GM23338 (cell line): ENCODE results near the gene SLC25A11. TPM values are rescaled to one million over a fixed set of nuclear protein-coding genes. Genes with fewer than 3 reads are reported as not detected.
A peak's percentile ranks its signal among the peaks of the same experiment; 100 is the strongest.
"Not testable (repeated sequence)": the region's sequence is repeated elsewhere in the genome, so short reads cannot be mapped to it uniquely, and the experiment has no call there.

ENCODE experiments used
- ATAC-seq: fragments of 200-7000 bp; cut with Tn5 transposase; 3 replicates; pipeline ENCODE4 v1.9.1; 2020
- DNase-seq: peaks from one replicate; pipeline ENCODE4 v3.0.0-alpha.2; 2015; ENCODE audit warnings: low spot score
- H2AFZ ChIP-seq: fragments of 200-600 bp; sonication (generic); 2 replicates; pipeline ENCODE4 v1.8.0; 2016; ENCODE audit warnings: antibody characterized with exemption, mild to moderate bottlenecking, moderate library complexity
- H3F3A ChIP-seq: fragments of 200-600 bp; sonication (generic); replicated peaks from 2 replicates; pipeline ENCODE4 v1.8.0; 2017; ENCODE audit warnings: antibody characterized with exemption, mixed run types, low read depth
- H3K27ac ChIP-seq: fragments of 200-600 bp; sonication (generic); 2 replicates; pipeline ENCODE4 v1.6.1; 2016; ENCODE audit warnings: low read depth
- H3K27me3 ChIP-seq: fragments of 200-600 bp; sonication (generic); 2 replicates; pipeline ENCODE4 v1.8.0; 2016; ENCODE audit warnings: mild to moderate bottlenecking, mixed run types, moderate library complexity; ENCODE audit not compliant: insufficient read depth
- H3K36me3 ChIP-seq: fragments of 200-600 bp; sonication (generic); 2 replicates; pipeline ENCODE4 v1.8.0; 2016; ENCODE audit warnings: mild to moderate bottlenecking; ENCODE audit not compliant: insufficient read depth
- H3K4me1 ChIP-seq: fragments of 200-600 bp; sonication (generic); 2 replicates; pipeline ENCODE4 v1.8.0; 2016; ENCODE audit warnings: mild to moderate bottlenecking, moderate library complexity; ENCODE audit not compliant: insufficient read depth
- H3K4me2 ChIP-seq: fragments of 200-600 bp; sonication (generic); 2 replicates; pipeline ENCODE4 v1.7.1; 2017; ENCODE audit warnings: mixed run types
- H3K4me3 ChIP-seq: fragments of 200-600 bp; sonication (generic); 2 replicates; pipeline ENCODE4 v1.6.1; 2016; ENCODE audit warnings: mixed run types
- H3K79me2 ChIP-seq: fragments of 200-600 bp; sonication (generic); replicated peaks from 2 replicates; pipeline ENCODE4 v1.8.0; 2017; ENCODE audit warnings: mild to moderate bottlenecking; ENCODE audit not compliant: insufficient read depth
- H3K9me2 ChIP-seq: fragments of 200-600 bp; sonication (generic); 2 replicates; pipeline ENCODE4 v1.8.0; 2017; ENCODE audit not compliant: insufficient read depth
- H4K20me1 ChIP-seq: fragments of 200-600 bp; sonication (generic); replicated peaks from 2 replicates; pipeline ENCODE4 v1.8.0; 2017; ENCODE audit warnings: mild to moderate bottlenecking; ENCODE audit not compliant: insufficient read depth
- H3K27ac Mint-ChIP-seq: 2 replicates; pipeline ENCODE4 v1.8.0; 2020; ENCODE audit warnings: inconsistent platforms, mild to moderate bottlenecking, moderate library complexity, mixed read lengths
- H3K27me3 Mint-ChIP-seq: 3 replicates; pipeline ENCODE4 v1.8.0; 2022; ENCODE audit warnings: low read depth, mild to moderate bottlenecking, moderate library complexity, mixed read lengths, inconsistent platforms; ENCODE audit not compliant: insufficient read depth, poor library complexity
- H3K36me3 Mint-ChIP-seq: 3 replicates; pipeline ENCODE4 v1.8.0; 2021; ENCODE audit warnings: low read depth, mild to moderate bottlenecking, inconsistent platforms, moderate library complexity, mixed read lengths
- H3K4me1 Mint-ChIP-seq: 3 replicates; pipeline ENCODE4 v1.8.0; 2020; ENCODE audit warnings: mild to moderate bottlenecking, inconsistent platforms, mixed read lengths
- H3K4me3 Mint-ChIP-seq: 3 replicates; pipeline ENCODE4 v1.8.0; 2021; ENCODE audit warnings: moderate library complexity, mild to moderate bottlenecking, inconsistent platforms, mixed read lengths
- H3K9me3 Mint-ChIP-seq: 3 replicates; pipeline ENCODE4 v1.8.0; 2020; ENCODE audit warnings: moderate library complexity, mild to moderate bottlenecking, inconsistent platforms, mixed read lengths
- CTCF ChIP-seq, 2 experiments: fragments of 200-600 bp in 1 of 2; sonication (generic) in 1 of 2; conservative IDR thresholded peaks; 2 replicates each; pipeline versions ENCODE4 v1.5.1 to v1.6.1; 2016 to 2017; ENCODE audit warnings: antibody characterized with exemption in 2 of 2, low read depth in 2 of 2, mild to moderate bottlenecking in 2 of 2, moderate library complexity in 1 of 2
- EZH2phosphoT487 ChIP-seq: fragments of 200-600 bp; sonication (generic); IDR thresholded peaks from one replicate; pipeline ENCODE4 v1.8.1; 2018; ENCODE audit warnings: antibody characterized with exemption; ENCODE audit not compliant: unreplicated experiment
- JUNB ChIP-seq: IDR thresholded peaks from one replicate; pipeline ENCODE4 v1.6.1; 2016; ENCODE audit warnings: antibody characterized with exemption; ENCODE audit not compliant: unreplicated experiment
- NANOG ChIP-seq: IDR thresholded peaks from 2 replicates; pipeline ENCODE4 v1.6.1; 2016; ENCODE audit warnings: antibody characterized with exemption, borderline replicate concordance
- REST ChIP-seq: IDR thresholded peaks from one replicate; pipeline ENCODE4 v1.6.1; 2018; ENCODE audit warnings: antibody characterized with exemption; ENCODE audit not compliant: unreplicated experiment
- STAT1 ChIP-seq: IDR thresholded peaks from one replicate; pipeline ENCODE4 v1.6.1; 2016; ENCODE audit warnings: antibody characterized with exemption; ENCODE audit not compliant: unreplicated experiment
- ZNF462 ChIP-seq: fragments of 250-450 bp; sonication (Bioruptor Pico); IDR thresholded peaks from 2 replicates; pipeline ENCODE4 v1.5.0; 2020; ENCODE audit warnings: mild to moderate bottlenecking, moderate library complexity
- polyA plus RNA-seq: library from polyadenylated mRNA; unstranded; fragments of >200 nt; fragmentation: Nextera tagmentation; extraction: Ambion mirVana; gene quantifications from 2 replicates; pipeline ENCODE4 v1.2.1, GENCODE V29; 2016
- total RNA-seq: library from RNA; depleted of rRNA; stranded (reverse); fragments of >200 nt; shearing (Covaris generic); gene quantifications from 2 replicates; pipeline ENCODE4 v1.2.3, GENCODE V29; 2014

Gene SLC25A11
- total and polyA plus RNA-seq, 2 experiments from 2014 or later = 37.8 to 73.6 TPM

GRCh38 chr17:4931963-4932362 is 7.9 kb downstream of the SLC25A11 start, which contains the start of gene GP1BA (continued):
- TF ChIP-seq JUNB (no peak), NANOG (no peak)

GRCh38 chr17:4928881-4929280 is 11.0 kb downstream of the SLC25A11 start:
- Histone ChIP-seq H4K20me1 (no peaks in the 10 kb centered on the region), H3K9me2 (no peaks in the 10 kb centered on the region), H3K4me1 (no peaks in the 10 kb centered on the region), H3K4me2 (no peak overlapping the region), H2AFZ (no peak overlapping the region), H3K27ac (no peak overlapping the region), H3K79me2 (no peaks in the 10 kb centered on the region), H3K4me3 (no peak overlapping the region), H3K36me3 (no peaks in the 10 kb centered on the region), H3F3A (peaks cover 3% of the 10 kb centered on the region; the same call in 1 of the 2 replicates), H3K27me3 (no peaks in the 10 kb centered on the region)
- H3K4me1 Mint-ChIP-seq = peaks cover 6% of the 10 kb centered on the region
- ATAC-seq (no peak), DNase-seq (no peak)
- no peak overlapping the region for H3K4me3 Mint-ChIP-seq
- H3K27ac Mint-ChIP-seq = no peak overlapping the region
- no peaks in the 10 kb centered on the region for H3K9me3 Mint-ChIP-seq
- H3K36me3 Mint-ChIP-seq = peaks cover 24% of the 10 kb centered on the region
- TF ChIP-seq REST (no peak), STAT1 (no peak), EZH2phosphoT487 (no peak), CTCF (conservative IDR thresholded peaks at IDR 0.05; ENCODE audit: low read depth in 2 of 2) (no peak), ZNF462 (CRISPR knock-in tag) (no peak)
- peaks cover 6% of the 10 kb centered on the region for H3K27me3 Mint-ChIP-seq

DNA sequence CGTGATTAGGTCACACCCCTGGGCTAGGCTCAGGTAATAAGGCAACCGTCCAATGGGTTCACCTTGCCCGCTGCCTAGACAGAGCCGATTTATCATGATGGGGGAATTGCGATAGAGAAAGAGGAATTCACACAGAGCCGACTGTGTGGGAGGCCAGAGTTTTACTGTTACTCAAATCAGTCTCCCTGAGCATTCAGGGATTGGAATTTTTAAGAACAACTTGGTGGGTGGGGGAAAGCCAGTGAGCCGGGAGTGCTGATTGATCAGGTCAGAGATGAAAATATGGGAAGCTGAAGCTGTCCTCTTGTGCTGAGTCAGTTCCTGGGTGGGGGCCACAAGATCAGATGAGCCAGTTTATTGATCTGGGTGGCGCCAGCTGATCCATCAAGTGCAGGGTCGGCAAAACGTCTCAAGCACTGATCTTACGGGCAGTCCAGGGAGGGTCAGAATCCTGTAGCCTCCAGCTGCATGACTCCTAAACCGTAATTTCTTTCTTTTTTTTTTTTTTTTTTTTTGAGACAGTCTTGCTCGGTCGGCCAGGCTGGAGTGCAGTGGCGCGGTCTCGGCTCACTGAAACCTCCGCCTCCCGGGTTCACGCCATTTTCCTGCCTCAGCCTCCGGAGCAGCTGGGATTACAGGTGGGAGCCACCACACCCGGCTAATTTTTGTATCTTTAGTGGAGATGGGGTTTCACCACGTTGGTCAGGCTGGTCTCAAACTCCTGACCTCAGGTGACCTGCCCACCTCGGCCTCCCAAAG is 13.1 kb downstream of the SLC25A11 start:
- not testable (repeated sequence) for H3F3A ChIP-seq, DNase-seq, H3K27ac ChIP-seq, H2AFZ ChIP-seq, H3K9me3 Mint-ChIP-seq, H3K4me3 ChIP-seq, H3K27me3 ChIP-seq, H3K4me2 ChIP-seq, H3K9me2 ChIP-seq, H3K27me3 Mint-ChIP-seq, ATAC-seq, H3K4me1 Mint-ChIP-seq, H3K4me3 Mint-ChIP-seq, H3K79me2 ChIP-seq, H3K4me1 ChIP-seq, H3K36me3 ChIP-seq, H4K20me1 ChIP-seq
- Mint-ChIP-seq H3K36me3 (peaks cover 20% of the 10 kb centered on the region), H3K27ac (peak overlapping the region; percentile 21; the same call in 1 of the 2 replicates)
